Transverse colon (tissue), 3 donors: Measurements from ENCODE around the gene AUH.
"Not testable (repeated sequence)": the region's sequence is repeated elsewhere in the genome, so short reads cannot be mapped to it uniquely, and the experiment has no call there.

ENCODE experiments used
- EP300 ChIP-seq: sonication (generic); formaldehyde crosslinking; IDR thresholded peaks from one replicate; pipeline ENCODE4 v1.6.1; 2017; ENCODE audit warnings: antibody characterized with exemption, low read depth
- TF ChIP-seq, protein P1 (sequence below), 5 experiments: fragments of 200-600 bp in 3 of 5; fragments of 450-650 bp in 2 of 5; sonication (generic) in 3 of 5; IDR thresholded peaks; 1 replicate in 2 of 5; 2 replicates in 3 of 5; pipeline ENCODE4 v1.5.1; 2016 to 2017; ENCODE audit warnings: antibody characterized with exemption in 5 of 5, inconsistent platforms in 3 of 5, mild to moderate bottlenecking in 2 of 5, moderate library complexity in 1 of 5

DNA sequence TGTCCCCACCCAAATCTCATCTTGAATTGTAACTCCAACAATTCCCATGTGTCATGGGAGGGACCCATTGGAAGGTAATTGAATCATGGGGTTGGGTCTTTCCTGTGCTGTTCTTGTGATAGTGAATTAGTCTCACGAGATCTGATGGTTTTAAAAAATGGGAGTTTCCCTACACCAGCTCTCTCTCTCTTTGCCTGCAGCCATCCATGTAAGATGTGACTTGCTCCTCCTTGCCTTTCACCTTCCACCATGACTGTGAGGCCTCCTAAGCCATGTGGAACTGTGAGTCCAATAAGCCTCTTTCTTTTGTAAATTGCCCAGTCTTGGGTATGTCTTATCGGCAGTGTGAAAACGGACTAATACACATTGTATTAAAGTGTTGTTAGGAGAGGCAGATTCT, 16.3 kb upstream of the AUH start:
- TF ChIP-seq, protein P1, sequence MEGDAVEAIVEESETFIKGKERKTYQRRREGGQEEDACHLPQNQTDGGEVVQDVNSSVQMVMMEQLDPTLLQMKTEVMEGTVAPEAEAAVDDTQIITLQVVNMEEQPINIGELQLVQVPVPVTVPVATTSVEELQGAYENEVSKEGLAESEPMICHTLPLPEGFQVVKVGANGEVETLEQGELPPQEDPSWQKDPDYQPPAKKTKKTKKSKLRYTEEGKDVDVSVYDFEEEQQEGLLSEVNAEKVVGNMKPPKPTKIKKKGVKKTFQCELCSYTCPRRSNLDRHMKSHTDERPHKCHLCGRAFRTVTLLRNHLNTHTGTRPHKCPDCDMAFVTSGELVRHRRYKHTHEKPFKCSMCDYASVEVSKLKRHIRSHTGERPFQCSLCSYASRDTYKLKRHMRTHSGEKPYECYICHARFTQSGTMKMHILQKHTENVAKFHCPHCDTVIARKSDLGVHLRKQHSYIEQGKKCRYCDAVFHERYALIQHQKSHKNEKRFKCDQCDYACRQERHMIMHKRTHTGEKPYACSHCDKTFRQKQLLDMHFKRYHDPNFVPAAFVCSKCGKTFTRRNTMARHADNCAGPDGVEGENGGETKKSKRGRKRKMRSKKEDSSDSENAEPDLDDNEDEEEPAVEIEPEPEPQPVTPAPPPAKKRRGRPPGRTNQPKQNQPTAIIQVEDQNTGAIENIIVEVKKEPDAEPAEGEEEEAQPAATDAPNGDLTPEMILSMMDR (IDR thresholded peaks at IDR 0.05): not testable (repeated sequence)
- TF ChIP-seq EP300: not testable (repeated sequence)
